Measurements from ENCODE around the gene CHMP1B. TPM values are rescaled to one million over a fixed set of nuclear protein-coding genes. Genes with fewer than 3 reads are reported as not detected.

The CHMP1B gene
- total RNA-seq, 1 experiment from 2014 or later: 39.7 TPM

DNA sequence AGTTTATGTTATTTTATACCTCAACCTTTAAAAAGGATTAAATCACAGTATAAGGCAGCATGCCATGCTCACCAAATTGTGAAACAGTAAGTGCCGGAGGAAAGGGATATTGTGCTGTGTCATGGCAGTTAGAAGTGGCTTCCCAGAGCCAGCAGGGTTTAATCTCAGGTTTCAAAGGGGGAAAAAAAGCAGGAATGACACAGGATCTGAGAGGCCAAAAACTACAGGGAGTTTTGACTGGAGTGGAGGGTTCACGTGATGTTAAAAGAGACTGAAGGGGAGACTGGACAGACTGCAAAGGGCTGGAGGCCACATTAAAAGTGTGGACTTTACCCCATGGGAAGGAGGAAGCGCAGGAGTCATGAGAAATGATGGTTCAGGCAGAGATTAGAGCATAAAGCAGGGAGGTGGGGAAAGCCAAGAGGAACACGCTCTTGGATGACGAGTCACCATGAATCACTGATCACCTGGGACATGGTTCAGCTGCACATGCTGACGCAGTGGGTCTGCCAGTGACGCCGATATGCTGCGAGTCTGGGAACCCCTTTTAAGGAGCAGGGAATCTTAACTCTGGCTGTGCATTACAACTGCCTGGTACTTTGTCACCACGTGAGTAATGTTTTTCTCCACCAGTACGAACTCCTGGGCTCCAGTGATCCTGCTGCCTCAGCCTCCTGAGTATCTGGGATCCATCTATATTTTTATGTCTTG lies 6.1 kb downstream of the CHMP1B start:
- TF ChIP-seq, protein P1, sequence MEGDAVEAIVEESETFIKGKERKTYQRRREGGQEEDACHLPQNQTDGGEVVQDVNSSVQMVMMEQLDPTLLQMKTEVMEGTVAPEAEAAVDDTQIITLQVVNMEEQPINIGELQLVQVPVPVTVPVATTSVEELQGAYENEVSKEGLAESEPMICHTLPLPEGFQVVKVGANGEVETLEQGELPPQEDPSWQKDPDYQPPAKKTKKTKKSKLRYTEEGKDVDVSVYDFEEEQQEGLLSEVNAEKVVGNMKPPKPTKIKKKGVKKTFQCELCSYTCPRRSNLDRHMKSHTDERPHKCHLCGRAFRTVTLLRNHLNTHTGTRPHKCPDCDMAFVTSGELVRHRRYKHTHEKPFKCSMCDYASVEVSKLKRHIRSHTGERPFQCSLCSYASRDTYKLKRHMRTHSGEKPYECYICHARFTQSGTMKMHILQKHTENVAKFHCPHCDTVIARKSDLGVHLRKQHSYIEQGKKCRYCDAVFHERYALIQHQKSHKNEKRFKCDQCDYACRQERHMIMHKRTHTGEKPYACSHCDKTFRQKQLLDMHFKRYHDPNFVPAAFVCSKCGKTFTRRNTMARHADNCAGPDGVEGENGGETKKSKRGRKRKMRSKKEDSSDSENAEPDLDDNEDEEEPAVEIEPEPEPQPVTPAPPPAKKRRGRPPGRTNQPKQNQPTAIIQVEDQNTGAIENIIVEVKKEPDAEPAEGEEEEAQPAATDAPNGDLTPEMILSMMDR (IDR thresholded peaks at IDR 0.05; ENCODE audit: unreplicated experiment): no peak
- Mint-ChIP-seq H3K27me3 (ENCODE audit: insufficient read depth, unreplicated experiment) (no peaks in the 10 kb centered on the region), H3K9me3 (ENCODE audit: unreplicated experiment) (no peaks in the 10 kb centered on the region), H3K27ac (ENCODE audit: low read depth, unreplicated experiment) (peak overlapping the region; percentile 98), H3K4me3 (ENCODE audit: unreplicated experiment) (peak overlapping the region; percentile 67), H3K36me3 (ENCODE audit: insufficient read depth, unreplicated experiment) (peaks cover 32% of the 10 kb centered on the region), H3K4me1 (ENCODE audit: insufficient read depth, unreplicated experiment) (peaks cover 44% of the 10 kb centered on the region)
- TSS peak; percentile 65 for BruUV-seq (replicated peaks)
- POLR2A ChIA-PET: interaction anchor here (0.6 to 4.4 kb wide), 3 partner anchors 8 to 520 kb away, joined by 3 to 35 read pairs (median 4); partner anchors contain the start of genes AFG3L2 and CHMP1B
- CTCF ChIA-PET: interaction anchor here (0.7 kb wide), 1 partner anchor 125 kb away, joined by 3 read pairs; no protein-coding TSS in a partner anchor
- intact Hi-C loops (cut with micrococcal nuclease): no loop called here
- peak; percentile 98 for DNase-seq (ENCODE audit: unreplicated experiment)

GRCh38 chr18:11859282-11859830 lies 8.1 kb downstream of the CHMP1B start:
- TF ChIP-seq, protein P1 (IDR thresholded peaks at IDR 0.05; ENCODE audit: unreplicated experiment): no peak
- intact Hi-C loops (cut with micrococcal nuclease): no loop called here
- H3K4me3 Mint-ChIP-seq (ENCODE audit: unreplicated experiment): peak overlapping the region; percentile 67
- no TSS peak for BruUV-seq (replicated peaks)
- H3K4me1 Mint-ChIP-seq (ENCODE audit: insufficient read depth, unreplicated experiment): peaks cover 44% of the 10 kb centered on the region
- ChIA-PET CTCF (interaction anchor here (0.5 to 1.9 kb wide), 8 partner anchors 12 to 1087 kb away, joined by 3 to 6 read pairs (median 3); no protein-coding TSS in a partner anchor), POLR2A (interaction anchor here (0.5 to 4.4 kb wide), 9 partner anchors 10 to 205 kb away, joined by 3 to 35 read pairs (median 3); partner anchors contain the start of genes CHMP1B and IMPA2)
- H3K36me3 Mint-ChIP-seq (ENCODE audit: insufficient read depth, unreplicated experiment): peaks cover 12% of the 10 kb centered on the region
- H3K27ac Mint-ChIP-seq (ENCODE audit: low read depth, unreplicated experiment): peak overlapping the region; percentile 98
- H3K9me3 Mint-ChIP-seq (ENCODE audit: unreplicated experiment): no peaks in the 10 kb centered on the region
- H3K27me3 Mint-ChIP-seq (ENCODE audit: insufficient read depth, unreplicated experiment): no peaks in the 10 kb centered on the region
- peak; percentile 30 for DNase-seq (ENCODE audit: unreplicated experiment)

- peak overlapping the region; percentile 67 for H3K4me3 Mint-ChIP-seq (ENCODE audit: unreplicated experiment)
- POLR2A ChIA-PET: interaction anchor here (0.6 to 4.4 kb wide), 7 partner anchors 11 to 201 kb away, joined by 3 to 35 read pairs (median 5); partner anchors contain the start of genes CHMP1B, IMPA2 and MPPE1
Observed at GRCh38 chr18:11859903-11860407, 8.7 kb downstream of the CHMP1B start.

More at GRCh38 chr18:11859903-11860407, 8.7 kb downstream of the CHMP1B start:
- CTCF ChIA-PET: interaction anchor here (0.5 to 1.9 kb wide), 7 partner anchors 12 to 1087 kb away, joined by 3 to 6 read pairs (median 4); no protein-coding TSS in a partner anchor
- peaks cover 44% of the 10 kb centered on the region for H3K4me1 Mint-ChIP-seq (ENCODE audit: insufficient read depth, unreplicated experiment)
- TF ChIP-seq, protein P1 (IDR thresholded peaks at IDR 0.05; ENCODE audit: unreplicated experiment): peak; percentile 48
- H3K27ac Mint-ChIP-seq (ENCODE audit: low read depth, unreplicated experiment): peak overlapping the region; percentile 98
- intact Hi-C loops (cut with micrococcal nuclease): loop anchor here (2.0 kb wide), 1 partner anchor 49 kb away; the partner anchor contains the start of gene MPPE1
- peak; percentile 97 for DNase-seq (ENCODE audit: unreplicated experiment)
- H3K36me3 Mint-ChIP-seq (ENCODE audit: insufficient read depth, unreplicated experiment): peaks cover 6% of the 10 kb centered on the region
- no peaks in the 10 kb centered on the region for H3K27me3 Mint-ChIP-seq (ENCODE audit: insufficient read depth, unreplicated experiment)
- no peaks in the 10 kb centered on the region for H3K9me3 Mint-ChIP-seq (ENCODE audit: unreplicated experiment)
- no TSS peak for BruUV-seq (replicated peaks)

Data from MCF 10A (cell line).